Upper lobe of left lung (tissue), 4 donors: ENCODE results near the gene CACNB3.

Experiments used
- CTCF ChIP-seq, 6 experiments: fragments of 450-650 bp in 4 of 6; fragments of 200-600 bp in 2 of 6; sonication (generic) in 2 of 6; IDR thresholded peaks; one replicate each; pipeline ENCODE4 v1.5.1; 2016 to 2019; ENCODE audit warnings: antibody characterized with exemption in 6 of 6
- POLR2AphosphoS5 ChIP-seq, 2 donors: sonication (generic); formaldehyde crosslinking; IDR thresholded peaks; one replicate each; pipeline ENCODE4 v1.5.1; 2017; ENCODE audit warnings: antibody characterized with exemption in 2 of 2

GRCh38 chr12:48787791-48788523, 30.3 kb upstream of the CACNB3 start:
- no peak for TF ChIP-seq POLR2AphosphoS5 (IDR thresholded peaks at IDR 0.05)
- no peak for TF ChIP-seq CTCF (IDR thresholded peaks at IDR 0.05)
